GM18868 (cell line): ENCODE results near the gene ZNF618.
"Not testable (repeated sequence)": the region's sequence is repeated elsewhere in the genome, so short reads cannot be mapped to it uniquely, and the experiment has no call there.

Experiments used
- ATAC-seq: cut with Tn5 transposase; IDR thresholded peaks from one replicate; pipeline ENCODE4 v1.9.1; 2021; ENCODE audit warnings: mild to moderate bottlenecking, moderate library complexity; ENCODE audit not compliant: unreplicated experiment

Gene ZNF618

DNA sequence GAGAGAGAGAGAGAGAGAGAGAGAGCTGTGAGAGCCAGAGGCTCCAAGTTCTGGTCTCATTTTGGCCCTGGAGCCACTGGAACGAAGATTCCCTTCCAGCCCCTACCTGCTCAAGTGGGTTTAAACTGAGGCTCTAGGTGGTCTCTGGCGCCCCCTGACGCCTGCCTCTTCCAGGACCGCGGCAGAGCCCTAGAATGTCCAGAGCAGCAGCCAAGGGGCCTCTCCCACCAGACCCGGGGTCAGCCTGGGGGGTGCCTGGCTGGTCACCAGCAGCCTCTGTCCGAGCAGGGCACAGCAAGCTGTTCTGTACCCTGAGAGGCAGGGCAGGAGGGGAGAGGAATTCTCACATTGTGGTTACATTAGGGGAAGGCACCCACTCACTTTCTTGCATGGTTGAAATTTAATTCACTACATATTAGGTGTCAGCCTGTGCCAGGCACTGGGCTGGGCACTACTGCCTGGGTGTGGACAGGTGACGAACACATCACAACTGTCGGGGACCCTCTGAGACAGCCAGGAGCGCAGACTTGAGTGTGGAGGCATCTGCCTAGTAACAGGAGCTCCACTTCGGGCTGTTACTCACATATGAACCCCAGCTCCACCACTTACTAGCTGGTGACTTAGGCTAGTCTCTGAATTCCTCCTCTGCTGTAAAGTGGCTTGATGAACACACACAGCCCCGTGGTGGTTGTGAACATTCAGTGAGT lies 157.4 kb downstream of the ZNF618 start:
- no peak for ATAC-seq

DNA sequence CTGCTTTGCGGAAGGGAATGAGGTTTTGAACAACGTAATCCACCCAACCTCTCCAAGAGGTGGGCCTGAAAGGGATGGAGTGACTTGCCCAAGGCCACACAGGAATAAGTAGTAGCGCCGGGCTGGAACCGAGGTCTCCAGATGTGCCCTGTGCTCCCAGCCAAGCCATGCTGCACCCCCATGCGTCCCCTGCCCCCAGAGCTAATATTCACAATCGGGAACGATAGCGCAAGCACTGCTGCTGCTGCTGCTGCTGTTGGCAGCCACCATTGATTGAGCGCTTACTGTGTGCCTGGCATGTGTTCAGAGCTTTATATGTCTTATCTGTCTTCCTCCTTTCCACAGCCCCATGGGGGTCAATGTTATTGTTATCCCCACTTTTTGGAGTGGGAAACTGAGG lies 158.1 kb downstream of the ZNF618 start:
- no peak for ATAC-seq

DNA sequence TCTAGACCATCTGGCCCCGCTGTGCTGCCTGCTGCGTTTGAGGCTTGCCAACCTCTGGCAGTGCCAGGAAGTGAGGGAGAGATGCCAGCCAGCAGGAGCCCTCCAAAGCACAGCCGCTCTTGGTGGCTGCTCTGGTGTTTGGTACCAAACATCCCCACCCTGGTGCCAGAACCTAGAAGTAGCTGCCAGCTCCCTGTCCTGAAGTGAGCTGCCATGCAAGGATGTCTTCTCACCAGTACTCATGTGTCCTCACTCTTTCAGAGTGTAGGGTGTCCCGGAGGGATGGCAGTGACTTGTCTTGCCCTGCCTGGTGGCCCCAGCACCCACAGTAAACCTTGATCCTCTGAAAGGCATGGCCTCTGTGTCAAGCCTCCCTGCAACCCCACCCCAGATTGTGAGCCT lies 158.6 kb downstream of the ZNF618 start:
- ATAC-seq = no peak

DNA sequence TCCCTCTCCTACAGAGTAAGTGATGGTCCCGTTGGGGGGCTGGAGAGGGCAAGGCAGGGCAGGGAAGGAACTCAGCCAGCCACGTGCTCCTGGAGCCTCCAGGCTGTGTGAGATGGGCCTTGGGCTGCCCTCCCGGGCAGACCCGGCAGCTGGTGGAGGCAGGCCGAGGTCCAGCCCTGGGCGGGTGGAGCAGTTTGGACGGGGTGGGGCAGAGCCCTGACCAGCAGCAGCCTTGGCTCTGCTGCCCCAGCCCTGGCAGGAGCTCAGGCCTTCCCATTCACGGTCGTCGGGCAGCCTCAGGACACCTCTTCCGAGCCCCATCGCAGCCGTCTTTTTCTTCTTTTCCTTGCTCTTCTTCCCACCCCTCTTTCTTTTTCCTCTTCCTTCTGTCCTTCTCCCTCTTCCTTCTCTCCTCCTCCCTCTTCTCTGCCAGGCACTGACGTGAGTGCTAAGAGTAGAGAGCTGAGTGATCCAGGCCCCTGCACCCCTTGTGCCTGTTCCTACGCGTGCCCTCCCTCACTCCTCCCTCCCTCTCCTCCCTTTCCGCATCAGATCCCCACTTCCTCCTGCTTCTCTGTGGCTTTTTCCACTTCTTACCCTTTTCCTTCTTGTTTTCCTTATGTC lies 159.2 kb downstream of the ZNF618 start:
- no peak for ATAC-seq

- no peak for ATAC-seq
These were observed 160.0 kb downstream of the ZNF618 start for GRCh38 chr9:114035845-114036801.

DNA sequence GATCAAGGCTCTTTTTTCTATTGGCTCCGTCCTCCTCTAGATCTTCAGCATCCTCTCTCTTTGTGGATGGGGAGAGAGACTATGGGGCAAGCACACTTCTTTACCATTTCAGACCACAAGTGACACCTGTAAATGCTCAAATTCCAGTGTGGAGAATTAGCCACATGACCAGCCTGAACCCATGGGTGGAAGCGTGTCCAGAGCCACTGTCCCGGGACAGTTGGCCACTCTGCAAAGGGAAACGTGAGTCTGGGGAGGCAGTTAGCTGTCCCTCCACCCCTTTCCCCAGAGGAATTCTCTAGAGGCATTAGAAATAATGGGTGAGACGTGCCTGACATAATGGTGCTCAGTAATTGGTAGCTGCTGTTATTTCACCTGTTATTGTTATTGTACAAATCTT lies 161.1 kb downstream of the ZNF618 start:
- ATAC-seq = no peak

GRCh38 chr9:114037961-114038723 lies 162.0 kb downstream of the ZNF618 start:
- ATAC-seq = no peak

- ATAC-seq = no peak
These were observed 162.7 kb downstream of the ZNF618 start for GRCh38 chr9:114038724-114039313.

- no peak for ATAC-seq
These were observed 163.4 kb downstream of the ZNF618 start for GRCh38 chr9:114039484-114039883.

- ATAC-seq = not testable (repeated sequence)
These were observed 167.6 kb downstream of the ZNF618 start for GRCh38 chr9:114043660-114044059.

- ATAC-seq = no peak
These were observed 170.2 kb downstream of the ZNF618 start for GRCh38 chr9:114046237-114046755.

DNA sequence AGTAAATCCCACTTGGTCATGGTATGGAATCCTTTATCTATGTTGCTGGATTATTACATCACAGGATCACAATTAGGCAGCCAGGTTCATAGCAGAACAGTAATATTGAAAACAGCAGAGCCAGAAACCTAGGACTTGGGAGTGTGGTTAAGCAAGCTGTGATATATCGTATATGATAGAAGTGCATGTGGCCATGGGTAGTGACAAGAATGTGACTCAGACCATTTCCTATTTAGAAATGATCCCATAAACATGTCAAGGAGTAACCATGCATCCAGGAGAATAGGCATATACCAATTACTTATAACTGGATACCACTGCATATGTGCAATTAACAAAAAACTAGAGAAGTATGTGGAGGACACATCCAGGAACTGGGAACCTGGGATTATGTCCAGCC lies 170.8 kb downstream of the ZNF618 start:
- no peak for ATAC-seq

- ATAC-seq = no peak
These were observed 171.6 kb downstream of the ZNF618 start for GRCh38 chr9:114047717-114048116.

DNA sequence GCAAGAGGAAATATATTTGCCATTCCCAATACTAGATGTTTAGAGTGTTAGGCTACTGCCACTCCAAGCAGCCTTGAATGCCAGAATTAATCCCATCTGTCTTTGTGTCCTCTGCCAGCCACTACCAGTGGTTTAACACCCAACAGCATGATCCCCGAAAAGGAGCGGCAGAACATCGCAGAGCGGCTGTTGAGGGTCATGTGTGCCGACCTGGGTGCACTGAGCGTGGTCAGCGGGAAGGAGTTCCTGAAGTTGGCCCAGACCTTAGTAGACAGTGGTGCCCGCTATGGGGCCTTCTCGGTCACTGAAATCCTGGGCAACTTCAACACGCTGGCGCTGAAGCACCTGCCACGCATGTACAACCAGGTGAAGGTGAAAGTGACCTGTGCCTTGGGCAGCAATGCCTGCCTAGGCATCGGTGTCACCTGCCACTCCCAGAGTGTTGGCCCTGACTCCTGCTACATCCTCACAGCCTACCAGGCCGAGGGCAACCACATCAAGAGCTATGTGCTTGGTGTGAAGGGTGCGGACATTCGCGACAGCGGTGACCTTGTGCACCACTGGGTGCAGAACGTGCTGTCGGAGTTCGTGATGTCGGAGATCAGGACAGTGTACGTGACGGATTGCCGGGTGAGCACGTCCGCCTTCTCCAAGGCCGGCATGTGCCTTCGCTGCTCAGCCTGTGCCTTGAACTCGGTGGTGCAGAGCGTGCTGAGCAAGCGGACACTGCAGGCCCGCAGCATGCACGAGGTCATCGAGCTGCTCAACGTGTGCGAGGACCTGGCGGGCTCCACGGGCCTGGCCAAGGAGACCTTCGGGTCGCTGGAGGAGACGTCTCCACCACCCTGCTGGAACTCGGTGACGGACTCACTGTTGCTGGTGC lies 172.7 kb downstream of the ZNF618 start:
- ATAC-seq = no peak

GRCh38 chr9:114049441-114050225 lies 173.5 kb downstream of the ZNF618 start:
- no peak for ATAC-seq

GRCh38 chr9:114050226-114050568 lies 174.1 kb downstream of the ZNF618 start:
- no peak for ATAC-seq

GRCh38 chr9:114050646-114051045 lies 174.5 kb downstream of the ZNF618 start:
- ATAC-seq = no peak

DNA sequence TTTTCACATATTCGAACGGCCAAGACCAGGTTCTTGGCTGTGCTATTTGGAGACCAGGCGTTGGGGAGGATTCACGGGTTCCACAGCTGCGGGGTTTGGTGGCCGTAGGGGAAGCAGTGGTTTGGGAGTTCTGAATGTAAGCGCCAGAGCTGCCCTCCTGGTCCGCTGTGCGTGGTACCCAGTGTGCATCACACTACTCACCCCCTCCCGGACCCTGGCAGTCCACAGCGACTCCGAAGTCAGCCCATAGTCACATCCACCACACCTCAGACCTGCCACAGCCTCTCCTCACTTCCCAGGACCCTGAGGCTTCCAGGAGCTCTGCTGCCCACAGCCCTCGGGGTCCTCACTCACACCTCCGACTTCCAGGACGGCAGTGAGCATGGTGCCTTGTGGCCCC lies 175.2 kb downstream of the ZNF618 start:
- no peak for ATAC-seq

- ATAC-seq = no peak
These were observed 175.6 kb downstream of the ZNF618 start for GRCh38 chr9:114051706-114052105.
